Lung (tissue), 12 donors: ENCODE measurements around the gene RALGPS1. TPM values are rescaled to one million over a fixed set of nuclear protein-coding genes. Genes with fewer than 3 reads are reported as not detected.
A peak's percentile ranks its signal among the peaks of the same experiment; 100 is the strongest.

Source experiments
- ATAC-seq: fragments of 200-7000 bp; cut with Tn5 transposase; one replicate; pipeline ENCODE4 v1.9.1; 2020; ENCODE audit warnings: moderate number of reproducible peaks; ENCODE audit not compliant: insufficient read depth, low FRiP score
- DNase-seq, 3 donors: peaks; one replicate each; pipeline ENCODE4 v3.0.0-alpha.2; 2013 to 2017
- H3K27ac ChIP-seq, 2 donors: one replicate each; pipeline ENCODE4 v1.5.1; 2013; ENCODE audit warnings: mild to moderate bottlenecking in 2 of 2, moderate library complexity in 2 of 2, control low read depth in 1 of 2, inconsistent platforms in 1 of 2, low read depth in 1 of 2, low read length in 1 of 2
- H3K27me3 ChIP-seq, 3 donors: one replicate each; pipeline ENCODE4 v1.5.1; 2013; ENCODE audit warnings: low read length in 2 of 3; ENCODE audit not compliant: control insufficient read depth in 3 of 3, insufficient read depth in 3 of 3
- H3K36me3 ChIP-seq, 4 donors: one replicate each; pipeline ENCODE4 v1.5.1; 2013; ENCODE audit warnings: low read length in 4 of 4, mild to moderate bottlenecking in 1 of 4, moderate library complexity in 1 of 4; ENCODE audit not compliant: control insufficient read depth in 4 of 4, insufficient read depth in 4 of 4
- H3K4me1 ChIP-seq, 5 donors: one replicate each; pipeline ENCODE4 v1.5.1; 2013; ENCODE audit warnings: low read length in 5 of 5, mild to moderate bottlenecking in 2 of 5, moderate library complexity in 1 of 5; ENCODE audit not compliant: control insufficient read depth in 5 of 5, insufficient read depth in 5 of 5
- H3K4me3 ChIP-seq: one replicate; pipeline ENCODE4 v1.5.1; 2013; ENCODE audit warnings: mild to moderate bottlenecking, control low read depth, moderate library complexity
- H3K9ac ChIP-seq, 2 donors: one replicate each; pipeline ENCODE4 v1.5.1; 2013; ENCODE audit warnings: low read length in 2 of 2, control low read depth in 1 of 2; ENCODE audit not compliant: insufficient read depth in 1 of 2
- H3K9me3 ChIP-seq, 4 donors: one replicate each; pipeline ENCODE4 v1.5.1; 2013; ENCODE audit warnings: low read length in 3 of 4, mild to moderate bottlenecking in 1 of 4, moderate library complexity in 1 of 4; ENCODE audit not compliant: control insufficient read depth in 4 of 4, insufficient read depth in 3 of 4
- WGBS, 2 donors: extraction: QIAGEN DNeasy Blood & Tissue Kit; methylation state at CpG; one replicate each; pipeline ENCODE4 v1.1.7; 2013; 5-methylcytosine and 5-hydroxymethylcytosine counted together
- polyA plus RNA-seq, 2 donors: library from polyadenylated mRNA; stranded (reverse); fragments of 200-250 nt; gene quantifications; one replicate each; pipeline ENCODE4 v1.2.1, GENCODE V29; 2013
- total RNA-seq, 2 donors: library from RNA; depleted of rRNA in 1 of 2; stranded (reverse); fragments of >200 nt in 1 of 2; gene quantifications; one replicate each; pipeline ENCODE4 v1.2.1, GENCODE V29; 2014 to 2021
- TF ChIP-seq, protein P1 (sequence below): IDR thresholded peaks from 2 replicates; pipeline ENCODE4 v1.5.1; 2012; ENCODE audit warnings: mild to moderate bottlenecking; ENCODE audit errors: control extremely low read depth, extremely low read depth
- donor health status: control.
- donor health status: control.
- donor health status: Bipolar disorder and iron deficiency.
- donor health status: healthy.
- donor health status: DM: yes; HTN: yes; CAD: no.

The RALGPS1 gene
- total and polyA plus RNA-seq, 4 donors: 3.5 to 30.3 (median 11.9) TPM

DNA sequence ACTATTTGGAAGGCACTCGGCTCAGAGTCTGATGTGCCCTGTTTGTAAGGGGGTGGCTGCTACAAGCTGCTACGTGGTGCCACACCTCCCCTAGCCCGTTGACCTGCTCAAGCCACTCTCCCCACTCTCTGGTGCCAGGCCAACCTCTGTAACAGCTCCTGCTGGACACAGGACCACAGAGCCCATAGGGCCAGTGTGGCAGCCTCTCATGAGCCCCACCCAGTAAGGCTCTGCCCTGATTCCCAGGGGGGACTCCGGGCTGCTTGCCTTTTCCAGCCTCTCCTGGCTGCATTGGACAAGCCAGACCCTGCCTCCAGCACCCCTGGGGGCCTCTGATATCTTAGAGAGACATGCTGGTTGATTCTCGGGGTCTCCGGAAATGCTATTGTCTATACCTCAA is 261.2 kb downstream of the RALGPS1 start:
- no peak for DNase-seq
- WGBS, 2 donors: 91 to 93% methylated on average over 6 of the region's 6 CpGs
- Histone ChIP-seq H3K27ac (no peak overlapping the region), H3K9me3 (no peaks in the 10 kb centered on the region), H3K9ac (no peak overlapping the region), H3K4me3 (no peak overlapping the region), H3K4me1 (peaks cover 0 to 18% (median 10%) of the 10 kb centered on the region in 5 donors), H3K27me3 (no peaks in the 10 kb centered on the region), H3K36me3 (peaks cover 0 to 4% (median 0%) of the 10 kb centered on the region in 4 donors)
- ATAC-seq: no peak
- TF ChIP-seq, protein P1, sequence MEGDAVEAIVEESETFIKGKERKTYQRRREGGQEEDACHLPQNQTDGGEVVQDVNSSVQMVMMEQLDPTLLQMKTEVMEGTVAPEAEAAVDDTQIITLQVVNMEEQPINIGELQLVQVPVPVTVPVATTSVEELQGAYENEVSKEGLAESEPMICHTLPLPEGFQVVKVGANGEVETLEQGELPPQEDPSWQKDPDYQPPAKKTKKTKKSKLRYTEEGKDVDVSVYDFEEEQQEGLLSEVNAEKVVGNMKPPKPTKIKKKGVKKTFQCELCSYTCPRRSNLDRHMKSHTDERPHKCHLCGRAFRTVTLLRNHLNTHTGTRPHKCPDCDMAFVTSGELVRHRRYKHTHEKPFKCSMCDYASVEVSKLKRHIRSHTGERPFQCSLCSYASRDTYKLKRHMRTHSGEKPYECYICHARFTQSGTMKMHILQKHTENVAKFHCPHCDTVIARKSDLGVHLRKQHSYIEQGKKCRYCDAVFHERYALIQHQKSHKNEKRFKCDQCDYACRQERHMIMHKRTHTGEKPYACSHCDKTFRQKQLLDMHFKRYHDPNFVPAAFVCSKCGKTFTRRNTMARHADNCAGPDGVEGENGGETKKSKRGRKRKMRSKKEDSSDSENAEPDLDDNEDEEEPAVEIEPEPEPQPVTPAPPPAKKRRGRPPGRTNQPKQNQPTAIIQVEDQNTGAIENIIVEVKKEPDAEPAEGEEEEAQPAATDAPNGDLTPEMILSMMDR: no peak

- H3K4me3 ChIP-seq: no peak overlapping the region
- no peak overlapping the region for H3K27ac ChIP-seq
- no peak for DNase-seq
- ATAC-seq: no peak
- peaks cover 0 to 18% (median 10%) of the 10 kb centered on the region in 5 donors for H3K4me1 ChIP-seq
- H3K27me3 ChIP-seq: no peaks in the 10 kb centered on the region
- peaks cover 0 to 5% (median 0%) of the 10 kb centered on the region in 4 donors for H3K36me3 ChIP-seq
- 92 to 96% methylated on average over 3 of the region's 3 CpGs for WGBS, 2 donors
- no peak overlapping the region for H3K9ac ChIP-seq
- H3K9me3 ChIP-seq: no peaks in the 10 kb centered on the region
- TF ChIP-seq, protein P1: no peak
Observed at GRCh38 chr9:127176631-127177030, 262.0 kb downstream of the RALGPS1 start.

- H3K36me3 ChIP-seq: peaks cover 0 to 5% (median 0%) of the 10 kb centered on the region in 4 donors
- no peak overlapping the region for H3K27ac ChIP-seq
- DNase-seq: peak in 1 of 3 donors; percentile 9
- H3K4me3 ChIP-seq: no peak overlapping the region
- no peak for ATAC-seq
- TF ChIP-seq, protein P1: no peak
- no peaks in the 10 kb centered on the region for H3K9me3 ChIP-seq
- H3K9ac ChIP-seq: no peak overlapping the region
- H3K27me3 ChIP-seq: no peaks in the 10 kb centered on the region
- 50 to 73% methylated on average over 5 to 6 of the region's 6 CpGs for WGBS, 2 donors
- H3K4me1 ChIP-seq: peaks cover 0 to 18% (median 10%) of the 10 kb centered on the region in 5 donors
Observed at GRCh38 chr9:127177231-127177630, 262.6 kb downstream of the RALGPS1 start.
